Upper lobe of left lung (tissue), 4 donors: Measurements from ENCODE around the gene GHRH.

Experiments
- EP300 ChIP-seq, 4 donors: sonication (generic); formaldehyde crosslinking; IDR thresholded peaks; one replicate each; pipeline ENCODE4 v1.5.1; 2017; ENCODE audit warnings: antibody characterized with exemption in 4 of 4, control low read depth in 2 of 4
- POLR2A ChIP-seq, 4 donors: fragments of 450-650 bp; IDR thresholded peaks; one replicate each; pipeline ENCODE4 v1.5.1; 2016 to 2017; ENCODE audit warnings: antibody characterized with exemption in 4 of 4, mild to moderate bottlenecking in 2 of 4

DNA sequence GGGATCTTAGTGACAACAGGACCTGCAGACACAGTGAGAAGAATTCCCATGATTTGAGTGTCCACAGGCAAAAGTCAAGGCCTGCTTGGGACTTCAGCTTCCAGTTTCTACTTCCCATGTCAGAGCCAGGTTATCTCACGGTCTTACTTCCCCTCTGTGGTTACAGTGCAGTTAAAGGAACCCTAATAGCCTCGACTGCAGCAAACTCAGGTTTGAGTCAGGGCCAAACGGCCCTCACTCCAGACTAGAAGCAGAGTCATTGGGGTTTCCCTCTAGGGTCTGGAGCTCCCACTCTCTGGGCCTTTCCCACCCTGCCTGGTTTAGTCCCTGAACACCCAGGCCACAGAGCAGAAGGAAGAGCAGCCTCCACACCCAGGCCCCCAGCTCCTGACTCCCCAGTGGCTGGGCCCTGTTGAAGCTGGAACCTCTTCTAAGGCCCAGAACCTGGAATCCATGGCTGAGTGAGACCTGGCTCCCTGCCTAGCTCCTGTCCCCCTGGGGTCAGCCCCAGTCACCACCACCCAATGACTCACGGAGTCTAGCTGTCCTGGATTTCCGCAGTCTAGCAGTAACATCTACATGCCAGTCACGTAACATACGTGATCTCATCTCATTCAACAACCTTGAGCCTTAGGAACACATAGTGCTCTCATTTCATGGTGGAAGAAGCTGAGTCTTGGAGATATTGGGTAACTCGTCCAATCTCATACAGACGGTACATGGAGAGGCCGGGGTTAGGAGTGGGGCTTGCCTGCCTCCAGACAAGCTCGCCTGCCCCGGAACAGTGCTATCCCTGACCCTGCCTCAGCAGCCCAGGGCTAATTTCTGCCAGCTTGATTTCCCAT, 9.2 kb upstream of the GHRH start:
- TF ChIP-seq EP300 (IDR thresholded peaks at IDR 0.05) (no peak), POLR2A (IDR thresholded peaks at IDR 0.05) (no peak)
